ENCODE data around the gene C9orf72. TPM values are rescaled to one million over a fixed set of nuclear protein-coding genes. Genes with fewer than 3 reads are reported as not detected.

The C9orf72 gene
- total RNA-seq, 1 donor from 2014 or later: 20.3 TPM

DNA sequence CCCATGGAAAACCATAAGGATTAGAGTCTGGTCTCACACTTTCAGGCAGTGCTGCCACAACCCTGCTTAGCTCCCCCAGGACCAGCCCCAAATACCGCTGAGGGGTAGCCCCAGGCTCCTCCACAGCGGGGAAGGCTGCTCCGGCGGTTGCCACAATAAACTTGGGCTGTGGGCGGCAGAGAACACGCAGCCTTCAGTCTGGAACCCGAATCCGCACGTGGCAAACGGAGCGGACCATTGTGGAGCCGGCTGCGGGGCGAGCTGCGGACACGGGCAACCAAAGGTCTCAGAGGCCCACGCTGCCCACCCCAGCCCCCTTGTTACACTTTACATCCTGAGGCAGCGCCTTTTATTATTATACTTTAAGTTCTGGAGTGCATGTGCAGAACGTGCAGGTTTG lies 37.3 kb upstream of the C9orf72 start:
- H3K27me3 ChIP-seq (ENCODE audit: control insufficient read depth, insufficient read depth, low read length): no peaks in the 10 kb centered on the region
- no peaks in the 10 kb centered on the region for H3K36me3 ChIP-seq (ENCODE audit: control insufficient read depth, insufficient read depth, low read length)
- H3K4me3 ChIP-seq (ENCODE audit: low read depth, low read length): no peak overlapping the region
- FAIRE-seq (no peak), DNase-seq (ENCODE audit: low read depth) (no peak)
- TF ChIP-seq, protein P1, sequence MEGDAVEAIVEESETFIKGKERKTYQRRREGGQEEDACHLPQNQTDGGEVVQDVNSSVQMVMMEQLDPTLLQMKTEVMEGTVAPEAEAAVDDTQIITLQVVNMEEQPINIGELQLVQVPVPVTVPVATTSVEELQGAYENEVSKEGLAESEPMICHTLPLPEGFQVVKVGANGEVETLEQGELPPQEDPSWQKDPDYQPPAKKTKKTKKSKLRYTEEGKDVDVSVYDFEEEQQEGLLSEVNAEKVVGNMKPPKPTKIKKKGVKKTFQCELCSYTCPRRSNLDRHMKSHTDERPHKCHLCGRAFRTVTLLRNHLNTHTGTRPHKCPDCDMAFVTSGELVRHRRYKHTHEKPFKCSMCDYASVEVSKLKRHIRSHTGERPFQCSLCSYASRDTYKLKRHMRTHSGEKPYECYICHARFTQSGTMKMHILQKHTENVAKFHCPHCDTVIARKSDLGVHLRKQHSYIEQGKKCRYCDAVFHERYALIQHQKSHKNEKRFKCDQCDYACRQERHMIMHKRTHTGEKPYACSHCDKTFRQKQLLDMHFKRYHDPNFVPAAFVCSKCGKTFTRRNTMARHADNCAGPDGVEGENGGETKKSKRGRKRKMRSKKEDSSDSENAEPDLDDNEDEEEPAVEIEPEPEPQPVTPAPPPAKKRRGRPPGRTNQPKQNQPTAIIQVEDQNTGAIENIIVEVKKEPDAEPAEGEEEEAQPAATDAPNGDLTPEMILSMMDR (IDR thresholded peaks at IDR 0.05; ENCODE audit: insufficient read depth, low read length, severe bottlenecking): no peak

GRCh38 chr9:27602954-27603353 lies 29.7 kb upstream of the C9orf72 start:
- no peak for DNase-seq (ENCODE audit: low read depth)
- TF ChIP-seq, protein P1 (IDR thresholded peaks at IDR 0.05; ENCODE audit: insufficient read depth, low read length, severe bottlenecking): no peak
- no peak for FAIRE-seq
- Histone ChIP-seq H3K27me3 (ENCODE audit: control insufficient read depth, insufficient read depth, low read length) (no peaks in the 10 kb centered on the region), H3K4me3 (ENCODE audit: low read depth, low read length) (no peak overlapping the region), H3K36me3 (ENCODE audit: control insufficient read depth, insufficient read depth, low read length) (no peaks in the 10 kb centered on the region)

DNA sequence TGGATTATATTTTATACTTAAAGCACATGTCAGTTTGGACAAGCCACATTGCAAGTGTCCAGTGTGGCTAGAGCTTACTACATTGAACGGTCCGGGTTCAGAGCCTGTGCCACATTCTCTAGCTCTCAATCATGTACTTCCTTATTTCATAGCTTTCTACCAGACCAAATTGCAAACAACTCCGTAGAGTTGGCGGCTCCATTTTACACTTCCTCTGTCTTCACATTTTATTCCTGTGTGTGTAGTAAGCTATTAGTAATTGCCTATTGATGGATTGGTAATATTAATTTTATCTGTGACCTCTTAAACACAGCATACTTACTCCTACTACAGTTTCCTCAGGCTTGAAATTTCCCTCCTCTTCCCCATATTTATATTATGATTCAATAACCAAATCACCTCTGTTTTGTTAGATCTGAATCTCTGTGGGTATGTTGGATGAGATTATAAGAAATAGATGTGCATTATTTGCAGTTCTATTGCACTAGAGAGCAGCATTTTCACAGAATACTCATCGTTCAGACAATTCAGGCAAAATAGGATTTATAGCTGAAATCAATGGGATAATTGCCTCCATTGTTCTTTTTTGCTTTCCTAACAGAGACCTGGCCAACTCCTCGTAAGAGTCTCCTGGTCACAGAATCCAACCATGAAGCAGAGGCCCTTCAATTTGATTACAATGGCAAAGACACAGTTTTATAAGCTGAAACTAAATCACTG lies 29.0 kb upstream of the C9orf72 start:
- TF ChIP-seq, protein P1 (IDR thresholded peaks at IDR 0.05; ENCODE audit: insufficient read depth, low read length, severe bottlenecking): no peak
- no peak for FAIRE-seq

DNA sequence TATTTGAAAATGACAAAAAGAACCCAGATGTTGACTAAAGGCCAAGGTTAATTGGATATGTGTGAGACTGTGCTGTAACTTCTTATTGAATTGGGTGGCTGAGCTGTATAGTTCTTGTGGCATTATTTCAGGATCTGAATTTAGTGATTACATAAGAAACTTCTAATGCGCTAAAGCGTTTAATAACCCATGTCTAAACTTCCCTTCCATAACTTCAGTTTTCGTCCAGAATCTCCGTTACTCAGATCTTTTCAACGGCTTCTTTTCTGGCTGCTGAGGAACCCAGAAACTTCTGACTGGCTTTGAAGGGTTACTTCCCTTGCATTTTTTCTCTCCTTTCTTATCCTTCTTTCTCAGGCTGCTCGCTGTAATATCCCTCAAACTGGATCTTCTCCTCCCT lies 28.1 kb upstream of the C9orf72 start:
- FAIRE-seq (no peak), DNase-seq (ENCODE audit: low read depth) (no peak)
- TF ChIP-seq, protein P1 (IDR thresholded peaks at IDR 0.05; ENCODE audit: insufficient read depth, low read length, severe bottlenecking): no peak
- H3K36me3 ChIP-seq (ENCODE audit: control insufficient read depth, insufficient read depth, low read length): no peaks in the 10 kb centered on the region
- H3K4me3 ChIP-seq (ENCODE audit: low read depth, low read length): no peak overlapping the region
- H3K27me3 ChIP-seq (ENCODE audit: control insufficient read depth, insufficient read depth, low read length): no peaks in the 10 kb centered on the region

More for the DNA sequence above, 29.0 kb upstream of the C9orf72 start:
- DNase-seq (ENCODE audit: low read depth): no peak
- Histone ChIP-seq H3K4me3 (ENCODE audit: low read depth, low read length) (no peak overlapping the region), H3K27me3 (ENCODE audit: control insufficient read depth, insufficient read depth, low read length) (no peaks in the 10 kb centered on the region), H3K36me3 (ENCODE audit: control insufficient read depth, insufficient read depth, low read length) (no peaks in the 10 kb centered on the region)

DNA sequence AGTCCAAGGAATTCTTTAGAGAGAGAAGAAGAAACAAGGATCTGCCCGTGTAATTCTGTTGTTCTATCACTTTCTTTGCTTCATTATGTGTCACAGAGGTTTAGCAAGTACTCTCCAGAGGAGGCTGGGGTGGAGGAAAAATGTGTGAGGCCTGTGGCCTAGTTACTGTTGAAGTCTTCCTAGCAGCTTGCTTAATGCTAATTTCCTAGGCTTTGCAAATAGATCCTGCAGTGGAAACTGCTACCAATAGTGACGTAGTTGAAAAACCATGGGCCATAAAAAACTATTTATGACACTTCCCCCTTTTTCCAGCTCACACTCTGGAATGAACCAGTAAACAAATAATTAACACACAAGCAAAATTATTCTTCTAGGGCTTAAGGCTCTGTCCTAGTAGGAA lies 27.0 kb upstream of the C9orf72 start:
- Histone ChIP-seq H3K27me3 (ENCODE audit: control insufficient read depth, insufficient read depth, low read length) (no peaks in the 10 kb centered on the region), H3K4me3 (ENCODE audit: low read depth, low read length) (no peak overlapping the region), H3K36me3 (ENCODE audit: control insufficient read depth, insufficient read depth, low read length) (no peaks in the 10 kb centered on the region)
- DNase-seq (ENCODE audit: low read depth) (no peak), FAIRE-seq (no peak)
- TF ChIP-seq, protein P1 (IDR thresholded peaks at IDR 0.05; ENCODE audit: insufficient read depth, low read length, severe bottlenecking): no peak

DNA sequence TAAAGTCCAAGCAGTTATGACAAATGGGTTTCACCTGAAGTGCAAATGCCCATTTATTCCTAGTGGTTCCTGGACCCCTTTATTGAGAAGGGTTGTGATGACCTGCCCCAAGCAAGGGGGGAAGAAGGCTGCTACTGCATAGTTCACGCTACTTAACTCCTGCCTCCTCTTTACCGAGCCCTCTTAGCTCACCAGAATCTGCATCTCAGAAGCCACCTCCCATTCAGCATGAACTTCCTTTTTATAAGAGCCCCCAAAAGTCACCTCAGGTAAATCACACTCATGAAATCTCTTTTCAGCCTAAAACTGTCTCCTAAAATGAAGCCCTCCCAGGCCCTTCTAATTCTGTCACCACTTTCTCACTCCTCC lies 26.6 kb upstream of the C9orf72 start:
- TF ChIP-seq, protein P1 (IDR thresholded peaks at IDR 0.05; ENCODE audit: insufficient read depth, low read length, severe bottlenecking): no peak
- H3K36me3 ChIP-seq (ENCODE audit: control insufficient read depth, insufficient read depth, low read length): no peaks in the 10 kb centered on the region
- no peak for FAIRE-seq

More for the DNA sequence above, 26.6 kb upstream of the C9orf72 start:
- DNase-seq (ENCODE audit: low read depth): no peak
- Histone ChIP-seq H3K27me3 (ENCODE audit: control insufficient read depth, insufficient read depth, low read length) (no peaks in the 10 kb centered on the region), H3K4me3 (ENCODE audit: low read depth, low read length) (no peak overlapping the region)

Measured in bronchial epithelial cell (primary cell).